NCI-H187 (cell line): ENCODE data around the gene PPP2R2C.

Experiments
- DNase-seq, 2 experiments: peaks; one replicate each; lab custom pipeline; 2025; lab: John Stamatoyannopoulos, UW

The PPP2R2C gene

DNA sequence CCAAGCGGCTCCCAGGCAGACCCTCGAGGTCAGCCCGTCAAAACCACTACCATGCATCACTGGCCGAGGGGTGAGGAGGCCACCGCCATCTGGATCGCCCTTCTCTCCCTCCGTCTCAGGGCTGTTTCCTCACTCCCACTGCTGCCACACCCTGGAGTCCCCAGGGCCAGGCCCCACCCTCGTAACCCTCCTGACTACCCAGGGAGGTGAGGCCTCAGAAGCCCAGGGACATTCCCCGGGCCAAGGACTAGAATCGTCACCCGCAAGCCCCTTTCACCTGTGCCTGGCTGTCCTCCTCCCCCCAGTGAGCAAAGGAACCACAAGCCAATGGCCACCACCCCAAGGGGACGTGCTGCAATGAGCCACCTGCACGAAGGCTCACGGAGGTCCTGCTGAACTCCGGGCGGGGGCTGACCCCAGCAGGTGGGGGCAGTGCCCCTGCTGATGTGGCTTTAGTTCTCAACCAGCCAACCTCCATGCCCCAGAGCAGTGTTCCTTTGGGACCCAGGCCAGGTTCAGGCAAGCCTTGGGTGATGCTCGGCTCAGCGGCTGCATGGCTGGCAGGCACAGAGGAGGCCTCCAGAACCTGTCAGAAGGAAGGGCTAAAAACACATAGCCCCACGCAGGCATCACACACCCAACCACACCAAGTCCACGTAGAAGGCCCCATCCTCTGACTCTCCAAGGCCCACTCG is 23.8 kb downstream of the PPP2R2C start:
- no peak for DNase-seq

DNA sequence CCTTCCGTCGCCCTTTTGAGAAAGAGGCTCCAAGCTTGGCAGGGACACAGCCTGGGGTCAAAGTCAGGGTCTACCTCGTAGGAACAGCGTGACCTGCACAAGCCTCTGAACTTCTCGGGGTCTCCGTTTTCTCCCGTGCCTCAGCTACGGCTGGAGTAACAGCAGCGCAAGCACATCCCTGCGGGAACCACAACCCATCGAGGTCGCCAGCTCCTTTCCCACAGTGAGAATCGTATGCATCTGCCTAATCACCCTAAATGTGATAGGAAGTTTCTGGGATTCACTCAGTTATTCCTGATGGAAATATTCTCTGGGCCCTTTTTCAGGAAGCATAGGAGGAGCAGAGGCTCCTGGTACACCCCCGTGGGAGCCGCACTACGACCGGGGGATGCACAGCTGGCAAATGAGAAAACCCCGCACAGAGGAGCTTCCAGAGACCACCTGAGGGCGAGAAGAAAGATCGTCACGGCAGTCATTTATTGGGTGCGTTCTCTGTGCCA is 24.7 kb downstream of the PPP2R2C start:
- DNase-seq: no peak

GRCh38 chr4:6446538-6447451 is 25.6 kb downstream of the PPP2R2C start:
- DNase-seq: no peak

DNA sequence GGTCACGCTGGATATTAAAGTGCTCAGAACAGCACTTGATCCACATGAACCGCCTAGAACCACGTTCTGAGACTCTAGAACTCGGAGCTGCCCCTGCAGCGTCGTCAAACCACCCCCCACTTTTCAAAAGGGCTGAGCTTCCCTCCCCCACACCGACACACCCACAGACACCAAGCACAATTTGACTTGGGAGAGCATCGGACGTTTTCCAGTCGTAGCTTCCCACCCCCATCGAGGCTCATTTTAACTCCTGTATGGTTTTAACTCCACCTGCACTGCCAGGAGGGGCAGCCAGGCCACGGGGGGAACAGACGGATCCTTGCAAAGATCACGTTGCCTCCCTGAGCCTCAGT is 26.3 kb downstream of the PPP2R2C start:
- no peak for DNase-seq

DNA sequence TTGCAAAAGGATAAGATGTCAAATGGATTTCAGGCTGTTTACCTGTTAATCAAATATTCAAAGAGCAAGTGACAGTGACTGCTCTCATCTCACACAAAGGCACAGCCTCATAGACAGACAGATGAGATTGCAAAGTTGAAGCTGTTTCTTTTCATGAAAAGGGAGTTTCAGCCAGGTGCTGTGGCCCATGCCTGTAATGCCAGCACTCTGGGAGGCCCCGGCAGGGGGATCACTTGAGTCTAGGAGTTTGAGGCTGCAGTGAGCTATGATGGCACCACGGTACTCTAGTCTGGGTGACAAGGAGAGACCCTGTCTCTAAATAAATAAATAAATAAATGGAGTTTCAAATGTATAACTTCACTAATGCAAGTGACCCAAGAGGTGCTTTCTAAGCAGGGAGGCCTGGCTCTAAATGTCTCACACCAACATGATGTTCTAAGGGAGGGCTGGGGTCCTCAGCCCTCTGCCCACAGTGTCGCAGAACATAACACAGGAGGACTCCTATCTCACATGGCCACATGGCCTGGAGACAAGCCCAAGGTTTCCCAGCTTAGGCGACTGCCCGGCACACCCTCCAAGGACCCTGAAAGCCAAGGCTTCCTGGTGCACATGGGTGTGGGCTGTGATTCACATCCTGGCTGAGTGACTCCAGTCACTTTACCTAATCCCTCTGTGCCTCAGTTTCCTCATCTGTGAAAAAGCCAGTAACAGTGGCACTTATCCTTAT is 26.8 kb downstream of the PPP2R2C start:
- DNase-seq: no peak

DNA sequence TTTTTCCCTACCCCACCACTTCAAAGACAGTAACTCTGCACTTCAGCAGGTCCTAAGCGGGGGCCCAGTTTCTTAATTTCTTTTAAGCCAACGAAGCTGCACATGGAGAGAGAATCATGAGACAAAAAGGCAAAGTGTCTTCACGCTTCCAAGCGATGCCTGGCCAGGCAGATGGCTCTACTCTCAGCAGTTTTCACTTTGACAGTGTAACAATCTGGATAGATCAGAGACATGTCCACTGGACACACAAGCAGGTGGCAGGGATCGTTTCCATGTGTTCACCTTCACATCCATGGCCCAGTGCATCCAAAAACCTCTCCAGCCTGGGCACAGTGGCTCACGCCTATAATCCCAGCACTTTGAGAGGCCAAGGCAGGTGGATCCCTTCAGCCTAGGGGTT is 27.8 kb downstream of the PPP2R2C start:
- DNase-seq: no peak

GRCh38 chr4:6443035-6444023 is 29.1 kb downstream of the PPP2R2C start:
- no peak for DNase-seq

GRCh38 chr4:6442555-6442954 is 29.9 kb downstream of the PPP2R2C start:
- no peak for DNase-seq

GRCh38 chr4:6441758-6442157 is 30.7 kb downstream of the PPP2R2C start:
- no peak for DNase-seq

GRCh38 chr4:6441202-6441582 is 31.2 kb downstream of the PPP2R2C start:
- DNase-seq: no peak

GRCh38 chr4:6440506-6441201 is 31.8 kb downstream of the PPP2R2C start:
- no peak for DNase-seq

DNA sequence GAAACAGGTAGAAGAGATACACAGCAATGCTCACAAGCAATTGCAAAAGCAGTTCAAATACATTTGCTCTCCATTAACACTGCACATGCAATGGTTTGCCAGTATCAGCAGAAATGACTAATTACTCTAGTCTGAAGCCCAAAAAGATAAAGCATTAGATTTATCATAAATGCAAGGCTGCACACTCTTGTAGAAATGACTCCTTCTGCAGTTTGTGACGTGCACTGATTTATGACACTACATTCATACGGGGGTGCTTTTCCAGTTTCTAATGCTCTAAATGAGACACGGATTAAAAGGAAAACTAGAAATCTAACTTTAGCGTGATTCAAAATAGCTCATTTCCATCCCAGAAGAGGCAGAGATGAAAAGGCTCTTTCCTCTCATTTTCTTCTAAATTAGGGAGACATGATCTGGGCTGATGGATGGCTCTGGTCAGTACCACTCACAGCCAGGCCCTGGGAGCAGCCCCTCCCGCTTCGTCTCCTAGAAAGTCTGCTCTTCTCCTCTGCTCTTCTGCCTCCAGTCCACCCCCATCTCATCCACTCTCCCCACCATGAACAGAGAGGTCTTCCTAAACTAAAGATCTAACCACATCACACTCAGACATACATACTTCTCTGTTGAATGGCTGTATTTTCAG is 33.2 kb downstream of the PPP2R2C start:
- no peak for DNase-seq

- DNase-seq: no peak
Observed at GRCh38 chr4:6437826-6438238, 34.6 kb downstream of the PPP2R2C start.

- DNase-seq: no peak
Observed at GRCh38 chr4:6435010-6435409, 37.4 kb downstream of the PPP2R2C start.

GRCh38 chr4:6430927-6431326 is 41.5 kb downstream of the PPP2R2C start:
- no peak for DNase-seq

GRCh38 chr4:6427439-6428090 is 44.8 kb downstream of the PPP2R2C start:
- no peak for DNase-seq

DNA sequence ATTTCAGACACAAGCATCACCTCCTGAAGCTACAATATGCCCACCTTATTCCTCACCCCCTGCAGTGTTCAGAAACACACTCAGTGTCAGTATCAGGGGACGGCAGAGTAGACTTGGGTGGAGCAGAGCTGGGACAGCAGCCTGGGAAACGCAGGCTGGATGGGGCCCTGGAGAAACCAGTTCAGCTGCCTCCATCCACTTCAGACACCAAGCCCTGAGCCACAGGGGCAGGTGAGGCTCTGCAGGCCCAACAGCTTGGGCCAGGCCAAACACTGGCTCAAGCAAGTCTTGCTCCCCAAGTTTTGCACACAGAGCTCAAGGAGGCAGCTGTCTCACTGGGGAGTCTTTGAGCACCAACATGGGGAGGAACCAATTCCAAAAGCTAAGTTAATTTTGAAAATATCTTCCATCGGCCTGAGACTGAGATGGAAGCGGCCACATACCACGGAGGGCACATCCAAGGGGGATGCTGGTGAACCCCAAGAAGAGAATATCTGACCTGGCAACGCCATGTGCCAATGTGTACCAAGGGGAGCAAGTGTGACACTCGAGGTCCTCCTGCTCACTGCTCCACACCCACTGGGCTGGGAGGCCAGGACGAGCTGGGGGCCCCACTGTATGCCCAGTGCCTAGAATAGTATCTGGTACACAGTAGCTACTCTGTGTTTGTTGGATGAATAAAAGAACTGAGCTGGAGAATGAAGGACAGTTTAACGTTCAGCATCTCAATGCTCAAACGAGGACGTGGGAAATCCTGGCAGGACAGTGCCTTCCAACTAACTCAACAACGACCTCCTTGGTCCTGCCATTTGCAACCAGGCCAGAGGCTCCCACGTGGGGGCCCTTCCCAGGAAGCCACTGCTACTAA is 45.6 kb downstream of the PPP2R2C start:
- DNase-seq: no peak

DNA sequence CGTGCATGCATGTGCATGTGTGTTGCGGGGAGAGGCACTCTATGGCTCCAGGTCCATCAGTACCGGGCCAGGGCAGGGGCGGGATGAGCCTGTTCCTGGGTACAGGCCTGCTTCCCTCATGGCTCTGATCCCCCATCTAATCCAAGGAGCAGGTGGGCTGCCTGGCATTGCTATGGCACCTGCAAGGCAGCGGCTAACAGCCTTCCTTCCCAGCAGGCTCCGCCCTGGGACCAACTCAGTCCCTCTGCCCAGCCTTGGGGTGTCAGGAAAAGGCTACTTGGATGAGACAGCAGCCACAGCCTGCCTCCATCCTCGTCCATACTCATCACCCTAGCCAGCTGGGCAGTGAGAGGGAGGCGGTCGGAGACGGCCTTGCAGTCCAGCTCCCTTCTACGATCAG is 46.5 kb downstream of the PPP2R2C start:
- no peak for DNase-seq

- DNase-seq: no peak
Observed at GRCh38 chr4:6425336-6425735, 47.1 kb downstream of the PPP2R2C start.
